HG03025 (cell line): ENCODE results near the gene KRT27.
"Not testable (repeated sequence)": the region's sequence is repeated elsewhere in the genome, so short reads cannot be mapped to it uniquely, and the experiment has no call there.

ENCODE experiments used
- ATAC-seq: cut with Tn5 transposase; IDR thresholded peaks from one replicate; pipeline ENCODE4 v1.9.1; 2021; ENCODE audit warnings: mild to moderate bottlenecking, moderate library complexity; ENCODE audit not compliant: unreplicated experiment, low FRiP score

KRT27 gene

DNA sequence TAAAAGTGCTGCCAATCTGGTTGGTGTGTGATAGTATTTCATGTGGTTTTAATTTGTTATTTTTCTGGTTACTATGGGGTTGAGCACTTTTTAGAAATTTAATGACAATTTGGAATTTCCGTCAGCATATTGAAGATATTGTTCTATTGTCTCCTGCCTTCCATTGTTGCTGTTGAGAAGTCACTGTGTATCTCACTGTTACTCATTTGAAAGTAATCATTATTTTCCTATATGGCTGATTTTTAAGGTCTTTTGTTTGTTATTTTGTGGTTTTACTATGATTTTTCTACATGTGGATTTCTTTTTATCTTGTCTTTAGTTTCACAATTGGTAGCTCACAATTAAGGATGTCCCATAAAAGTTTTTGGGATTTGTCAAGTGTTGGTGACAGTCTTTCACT lies 18.6 kb downstream of the KRT27 start:
- ATAC-seq, result no peak

DNA sequence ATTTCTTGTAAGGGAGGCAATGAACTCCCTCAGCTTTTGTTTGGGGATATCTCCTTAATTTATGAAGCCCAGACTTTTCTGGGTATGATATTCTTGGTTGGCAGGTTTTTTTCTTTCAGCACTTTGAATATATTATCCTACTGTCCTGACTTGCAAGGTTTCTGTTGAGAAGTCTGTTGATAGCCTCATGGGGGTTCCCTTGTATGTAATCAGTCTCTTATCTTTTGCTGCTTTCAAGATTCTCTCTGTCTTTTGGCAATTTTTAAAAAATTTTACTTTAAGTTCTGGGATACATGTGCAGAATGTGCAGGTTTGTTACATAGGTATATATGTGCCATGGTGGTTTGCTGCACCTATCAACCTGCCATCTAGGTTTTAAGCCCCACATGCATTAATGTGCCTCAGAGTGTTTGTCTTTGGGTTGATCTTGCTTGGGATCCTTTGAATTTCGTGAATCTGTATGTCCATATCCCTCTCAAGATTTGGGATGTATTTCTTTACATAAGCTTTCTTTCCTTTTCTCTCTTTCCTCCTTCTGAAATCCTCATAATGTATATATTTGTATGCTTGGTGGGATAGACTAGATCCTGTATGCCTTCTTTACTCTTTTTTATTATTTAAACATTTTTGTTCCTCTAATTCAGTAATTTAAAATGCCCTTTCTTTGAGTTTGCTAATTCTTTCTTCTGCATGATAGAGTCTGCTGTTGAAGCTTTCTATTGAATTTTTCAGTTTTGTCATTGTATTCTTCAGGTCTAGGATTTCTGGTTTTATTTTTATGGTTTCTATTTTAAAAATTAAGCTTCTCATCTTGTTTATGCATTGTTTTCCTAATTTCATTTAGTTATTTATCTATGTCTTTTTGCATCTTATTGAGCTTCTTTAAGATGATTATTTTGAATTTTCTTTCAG lies 22.0 kb downstream of the KRT27 start:
- no peak for ATAC-seq

GRCh38 chr17:40755231-40755630 lies 27.1 kb downstream of the KRT27 start, which contains the start of gene KRT25:
Gene KRT25 (minus strand): TSS chr17:40755331. CDS start chr17:40755271, 60 bp downstream.
- no peak for ATAC-seq

- ATAC-seq, result no peak
Measured at GRCh38 chr17:40753804-40754203, 28.5 kb downstream of the KRT27 start.

GRCh38 chr17:40751065-40751464 lies 31.3 kb downstream of the KRT27 start:
- no peak for ATAC-seq

- no peak for ATAC-seq
Measured at GRCh38 chr17:40750391-40750790, 32.0 kb downstream of the KRT27 start.

- ATAC-seq, result not testable (repeated sequence)
Measured at GRCh38 chr17:40748666-40749065, 33.7 kb downstream of the KRT27 start.

- no peak for ATAC-seq
Measured at GRCh38 chr17:40738553-40738952, 43.8 kb downstream of the KRT27 start.

DNA sequence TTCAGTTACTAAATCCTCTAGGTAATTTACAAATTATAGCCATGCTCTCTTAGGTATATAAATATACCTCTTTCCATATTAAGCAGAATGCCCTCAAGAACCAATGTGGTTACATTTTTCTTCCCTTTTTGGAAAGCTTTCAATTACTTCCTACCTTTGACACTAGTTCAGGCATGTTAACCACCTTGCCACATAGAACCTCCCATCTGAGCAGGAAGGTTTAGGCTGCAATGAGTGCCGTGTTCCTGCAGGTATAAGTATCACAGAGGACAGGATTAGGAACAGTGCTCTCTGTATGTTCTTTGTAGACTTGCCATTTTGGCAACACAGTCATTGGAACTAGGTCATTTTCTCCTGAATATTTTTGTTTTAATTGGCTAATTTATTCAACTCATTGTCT lies 47.3 kb downstream of the KRT27 start:
- no peak for ATAC-seq

DNA sequence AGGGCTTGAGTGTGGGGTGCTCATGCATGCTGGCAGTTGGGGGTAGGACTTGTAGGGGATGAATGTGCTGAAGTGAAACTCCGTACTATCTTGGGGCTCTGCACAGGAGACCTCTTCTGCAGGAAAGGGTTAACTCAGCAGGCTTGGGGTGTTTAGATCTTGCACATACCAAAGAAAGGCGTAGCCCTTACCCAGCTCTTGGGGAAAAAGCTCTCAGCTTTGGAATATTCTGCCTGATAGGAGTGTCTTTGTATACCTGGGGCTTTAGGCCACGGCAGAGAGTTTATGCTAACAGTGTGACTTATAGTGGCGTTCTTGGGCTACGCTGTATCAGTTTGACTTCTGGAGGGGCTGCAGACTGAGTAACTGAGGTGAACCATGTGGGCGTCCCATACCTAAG lies 48.3 kb downstream of the KRT27 start:
- ATAC-seq, result no peak

DNA sequence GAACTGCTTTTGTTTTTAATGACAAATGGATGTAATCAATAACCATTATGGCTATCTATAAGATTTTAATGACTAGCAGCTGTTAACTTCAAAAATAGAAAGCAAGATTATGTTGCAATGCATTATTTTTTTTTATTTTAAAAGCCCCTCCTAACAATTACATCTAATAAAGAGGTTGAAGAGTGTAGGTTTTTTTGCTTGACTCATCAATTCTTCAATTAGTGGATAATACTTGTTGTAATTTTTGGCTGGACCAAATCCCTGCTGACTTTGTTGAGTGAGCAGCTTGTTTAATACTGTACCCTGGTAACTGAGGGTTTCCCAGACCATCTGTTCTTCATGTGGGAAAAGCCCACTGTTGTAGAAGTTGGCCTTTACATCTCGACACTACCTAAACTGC lies 51.4 kb downstream of the KRT27 start:
- ATAC-seq, result no peak

GRCh38 chr17:40727447-40728231 lies 54.7 kb downstream of the KRT27 start:
- no peak for ATAC-seq

DNA sequence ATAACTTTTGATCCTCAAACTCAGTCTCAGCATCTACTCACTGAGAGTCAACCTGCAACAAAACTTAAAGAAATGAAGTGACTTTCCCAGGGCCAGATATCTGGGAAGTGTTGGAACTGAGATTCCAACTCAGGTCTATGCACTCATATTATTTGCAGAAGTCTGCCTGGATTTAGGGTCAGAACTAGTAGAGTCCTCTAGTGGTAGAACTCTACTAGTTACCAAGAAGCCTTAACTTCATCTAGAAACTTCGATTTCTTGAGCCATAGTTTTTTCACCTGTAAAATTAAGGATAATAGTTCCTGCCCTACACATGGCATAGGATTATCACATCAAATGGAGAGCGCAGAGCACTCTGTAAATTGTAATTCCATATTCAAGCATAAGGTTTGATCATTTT lies 55.4 kb downstream of the KRT27 start:
- ATAC-seq, result no peak
